Neural cell (in vitro differentiated cells): ENCODE data around the gene ADARB1. TPM values are rescaled to one million over a fixed set of nuclear protein-coding genes. Genes with fewer than 3 reads are reported as not detected.

Experiments used
- H2AFZ ChIP-seq: fragments of 200-600, 300-800 bp; sonication (generic), shearing (Covaris generic); 2 replicates; pipeline ENCODE4 v1.6.0; 2014; ENCODE audit warnings: low read depth, mild to moderate bottlenecking, antibody characterized with exemption, low read length, moderate library complexity
- H3F3A ChIP-seq: fragments of 200-600 bp; shearing (Covaris generic); 2 replicates; pipeline ENCODE4 v1.6.1; 2016; ENCODE audit warnings: mild to moderate bottlenecking, moderate library complexity, mixed read lengths, antibody characterized with exemption, low read length; ENCODE audit not compliant: insufficient read depth, poor library complexity, severe bottlenecking
- H3K27ac ChIP-seq: fragments of 200-600, 300-800 bp; sonication (generic), shearing (Covaris generic); 2 replicates; pipeline ENCODE4 v1.5.1; 2014; ENCODE audit warnings: mild to moderate bottlenecking, low read length, moderate library complexity
- H3K27me3 ChIP-seq: fragments of 300-800, 200-600 bp; sonication (generic), shearing (Covaris generic); 2 replicates; pipeline ENCODE4 v1.6.0; 2014; ENCODE audit warnings: mild to moderate bottlenecking, low read depth, low read length, moderate library complexity; ENCODE audit not compliant: insufficient read depth
- H3K36me3 ChIP-seq: fragments of 300-800, 200-600 bp; sonication (generic), shearing (Covaris generic); 2 replicates; pipeline ENCODE4 v1.5.1; 2014; ENCODE audit warnings: mild to moderate bottlenecking, antibody characterized with exemption, low read length, moderate library complexity; ENCODE audit not compliant: insufficient read depth
- H3K4me2 ChIP-seq: fragments of 300-800, 200-600 bp; sonication (generic), shearing (Covaris generic); 2 replicates; pipeline ENCODE4 v1.6.0; 2014; ENCODE audit warnings: mild to moderate bottlenecking, low read length
- H3K4me3 ChIP-seq: fragments of 300-800, 200-600 bp; sonication (generic), shearing (Covaris generic); 2 replicates; pipeline ENCODE4 v1.5.1; 2014; ENCODE audit warnings: mild to moderate bottlenecking, low read length, moderate library complexity
- H3K79me2 ChIP-seq: fragments of 200-600 bp; shearing (Covaris generic); replicated peaks from 2 replicates; pipeline ENCODE4 v1.6.0; 2014; ENCODE audit warnings: mild to moderate bottlenecking, low read length, moderate library complexity; ENCODE audit not compliant: insufficient read depth
- H3K9ac ChIP-seq: fragments of 300-800, 200-600 bp; sonication (generic), shearing (Covaris generic); 2 replicates; pipeline ENCODE4 v1.6.1; 2016; ENCODE audit warnings: mild to moderate bottlenecking, low read length, mixed read lengths
- H3K9me2 ChIP-seq: fragments of 200-600 bp; shearing (Covaris generic); 2 replicates; pipeline ENCODE4 v1.6.1; 2016; ENCODE audit warnings: mild to moderate bottlenecking, low read length, mixed read lengths; ENCODE audit not compliant: insufficient read depth
- H3K9me3 ChIP-seq: fragments of 200-600, 300-800 bp; sonication (generic), shearing (Covaris generic); 2 replicates; pipeline ENCODE4 v1.6.1; 2016; ENCODE audit warnings: mild to moderate bottlenecking, mixed run types, low read length, moderate library complexity, mixed read lengths
- H4K20me1 ChIP-seq: fragments of 200-600 bp; shearing (Covaris generic); 2 replicates; pipeline ENCODE4 v1.6.1; 2016; ENCODE audit warnings: mild to moderate bottlenecking, mixed run types; ENCODE audit not compliant: insufficient read depth
- EP300 ChIP-seq: fragments of 450-650 bp; conservative IDR thresholded peaks from 2 replicates; pipeline ENCODE4 v1.6.1; 2014; ENCODE audit warnings: antibody characterized with exemption, mild to moderate bottlenecking, moderate library complexity; ENCODE audit not compliant: poor library complexity, severe bottlenecking
- EZH2 ChIP-seq: fragments of 200-600, 300-800 bp; shearing (Covaris generic), sonication (generic); IDR thresholded peaks from 2 replicates; pipeline ENCODE4 v1.6.1; 2014; ENCODE audit warnings: antibody characterized with exemption, low read length, borderline replicate concordance, mild to moderate bottlenecking; ENCODE audit not compliant: insufficient read depth, poor library complexity, severe bottlenecking
- MXI1 ChIP-seq: fragments of 450-650 bp; conservative IDR thresholded peaks from 2 replicates; pipeline ENCODE4 v1.6.1; 2014; ENCODE audit warnings: antibody characterized with exemption, mild to moderate bottlenecking; ENCODE audit not compliant: poor library complexity, severe bottlenecking
- POLR2AphosphoS5 ChIP-seq: IDR thresholded peaks from 2 replicates; pipeline ENCODE4 v1.6.1; 2012
- RAD21 ChIP-seq: fragments of 450-650 bp; conservative IDR thresholded peaks from 2 replicates; pipeline ENCODE4 v1.6.1; 2014; ENCODE audit warnings: antibody characterized with exemption, mild to moderate bottlenecking, moderate library complexity
- SMC3 ChIP-seq: fragments of 450-650 bp; conservative IDR thresholded peaks from 2 replicates; pipeline ENCODE4 v1.6.1; 2014; ENCODE audit warnings: antibody characterized with exemption, mild to moderate bottlenecking, moderate library complexity; ENCODE audit not compliant: poor library complexity
- TAF1 ChIP-seq: IDR thresholded peaks from 2 replicates; pipeline ENCODE4 v1.6.1; 2012; ENCODE audit warnings: low read depth
- polyA plus RNA-seq: library from polyadenylated mRNA; depleted of rRNA; stranded (reverse); fragments of >200 nt; gene quantifications from 2 replicates; pipeline ENCODE4 v1.2.3, GENCODE V29; 2014
- TF ChIP-seq, protein P1 (sequence below): fragments of 450-650 bp; IDR thresholded peaks from 2 replicates; pipeline ENCODE4 v1.5.1; 2014; ENCODE audit warnings: antibody characterized with exemption, mild to moderate bottlenecking, moderate library complexity; ENCODE audit not compliant: poor library complexity, severe bottlenecking
- TF ChIP-seq, protein P2 (sequence below): IDR thresholded peaks from 2 replicates; pipeline ENCODE4 v1.6.1; 2012; ENCODE audit warnings: borderline replicate concordance

Gene ADARB1
- polyA plus RNA-seq, 1 donor from 2014 or later: 8.9 TPM

DNA sequence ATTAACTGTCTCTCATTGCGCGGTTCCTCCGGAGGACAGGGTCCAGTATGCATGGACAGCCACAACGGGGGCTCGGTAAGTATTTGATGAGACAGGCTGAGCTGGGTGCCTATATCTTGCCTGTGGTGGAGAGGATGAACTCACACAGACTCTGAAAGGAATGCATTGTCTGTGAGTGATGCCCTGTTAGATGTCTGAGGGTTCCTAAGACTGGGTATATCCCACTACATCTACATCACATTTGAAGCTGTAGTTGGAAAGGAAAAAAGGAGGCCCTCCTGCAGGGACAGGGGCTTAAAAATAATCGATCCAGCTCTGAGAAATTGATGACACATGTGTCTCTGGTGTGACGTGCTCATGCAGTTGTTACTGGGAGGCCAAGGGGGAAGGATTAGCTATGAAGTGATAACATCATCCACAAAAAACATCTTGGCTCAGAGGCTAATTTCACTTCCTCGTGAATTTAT lies 1.9 kb downstream of the ADARB1 start:
- no peaks in the 10 kb centered on the region for H3F3A ChIP-seq
- no peak overlapping the region for H3K9ac ChIP-seq
- no peaks in the 10 kb centered on the region for H3K9me3 ChIP-seq
- H3K79me2 ChIP-seq: no peaks in the 10 kb centered on the region
- TF ChIP-seq, protein P1, sequence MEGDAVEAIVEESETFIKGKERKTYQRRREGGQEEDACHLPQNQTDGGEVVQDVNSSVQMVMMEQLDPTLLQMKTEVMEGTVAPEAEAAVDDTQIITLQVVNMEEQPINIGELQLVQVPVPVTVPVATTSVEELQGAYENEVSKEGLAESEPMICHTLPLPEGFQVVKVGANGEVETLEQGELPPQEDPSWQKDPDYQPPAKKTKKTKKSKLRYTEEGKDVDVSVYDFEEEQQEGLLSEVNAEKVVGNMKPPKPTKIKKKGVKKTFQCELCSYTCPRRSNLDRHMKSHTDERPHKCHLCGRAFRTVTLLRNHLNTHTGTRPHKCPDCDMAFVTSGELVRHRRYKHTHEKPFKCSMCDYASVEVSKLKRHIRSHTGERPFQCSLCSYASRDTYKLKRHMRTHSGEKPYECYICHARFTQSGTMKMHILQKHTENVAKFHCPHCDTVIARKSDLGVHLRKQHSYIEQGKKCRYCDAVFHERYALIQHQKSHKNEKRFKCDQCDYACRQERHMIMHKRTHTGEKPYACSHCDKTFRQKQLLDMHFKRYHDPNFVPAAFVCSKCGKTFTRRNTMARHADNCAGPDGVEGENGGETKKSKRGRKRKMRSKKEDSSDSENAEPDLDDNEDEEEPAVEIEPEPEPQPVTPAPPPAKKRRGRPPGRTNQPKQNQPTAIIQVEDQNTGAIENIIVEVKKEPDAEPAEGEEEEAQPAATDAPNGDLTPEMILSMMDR: no peak
- no peak for TF ChIP-seq RAD21
- no peak for TF ChIP-seq SMC3
- no peak for TF ChIP-seq MXI1
- no peak for TF ChIP-seq TAF1
- TF ChIP-seq POLR2AphosphoS5: no peak
- TF ChIP-seq EZH2: no peak
- TF ChIP-seq EP300: no peak
- TF ChIP-seq, protein P2, sequence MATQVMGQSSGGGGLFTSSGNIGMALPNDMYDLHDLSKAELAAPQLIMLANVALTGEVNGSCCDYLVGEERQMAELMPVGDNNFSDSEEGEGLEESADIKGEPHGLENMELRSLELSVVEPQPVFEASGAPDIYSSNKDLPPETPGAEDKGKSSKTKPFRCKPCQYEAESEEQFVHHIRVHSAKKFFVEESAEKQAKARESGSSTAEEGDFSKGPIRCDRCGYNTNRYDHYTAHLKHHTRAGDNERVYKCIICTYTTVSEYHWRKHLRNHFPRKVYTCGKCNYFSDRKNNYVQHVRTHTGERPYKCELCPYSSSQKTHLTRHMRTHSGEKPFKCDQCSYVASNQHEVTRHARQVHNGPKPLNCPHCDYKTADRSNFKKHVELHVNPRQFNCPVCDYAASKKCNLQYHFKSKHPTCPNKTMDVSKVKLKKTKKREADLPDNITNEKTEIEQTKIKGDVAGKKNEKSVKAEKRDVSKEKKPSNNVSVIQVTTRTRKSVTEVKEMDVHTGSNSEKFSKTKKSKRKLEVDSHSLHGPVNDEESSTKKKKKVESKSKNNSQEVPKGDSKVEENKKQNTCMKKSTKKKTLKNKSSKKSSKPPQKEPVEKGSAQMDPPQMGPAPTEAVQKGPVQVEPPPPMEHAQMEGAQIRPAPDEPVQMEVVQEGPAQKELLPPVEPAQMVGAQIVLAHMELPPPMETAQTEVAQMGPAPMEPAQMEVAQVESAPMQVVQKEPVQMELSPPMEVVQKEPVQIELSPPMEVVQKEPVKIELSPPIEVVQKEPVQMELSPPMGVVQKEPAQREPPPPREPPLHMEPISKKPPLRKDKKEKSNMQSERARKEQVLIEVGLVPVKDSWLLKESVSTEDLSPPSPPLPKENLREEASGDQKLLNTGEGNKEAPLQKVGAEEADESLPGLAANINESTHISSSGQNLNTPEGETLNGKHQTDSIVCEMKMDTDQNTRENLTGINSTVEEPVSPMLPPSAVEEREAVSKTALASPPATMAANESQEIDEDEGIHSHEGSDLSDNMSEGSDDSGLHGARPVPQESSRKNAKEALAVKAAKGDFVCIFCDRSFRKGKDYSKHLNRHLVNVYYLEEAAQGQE: no peak
- H2AFZ ChIP-seq: no peak overlapping the region
- H3K9me2 ChIP-seq: no peaks in the 10 kb centered on the region
- no peaks in the 10 kb centered on the region for H4K20me1 ChIP-seq
- peaks cover 13% of the 10 kb centered on the region for H3K27me3 ChIP-seq
- H3K4me3 ChIP-seq: peak overlapping the region; percentile 95
- H3K4me2 ChIP-seq: no peak overlapping the region
- no peak overlapping the region for H3K27ac ChIP-seq
- H3K36me3 ChIP-seq: no peaks in the 10 kb centered on the region

DNA sequence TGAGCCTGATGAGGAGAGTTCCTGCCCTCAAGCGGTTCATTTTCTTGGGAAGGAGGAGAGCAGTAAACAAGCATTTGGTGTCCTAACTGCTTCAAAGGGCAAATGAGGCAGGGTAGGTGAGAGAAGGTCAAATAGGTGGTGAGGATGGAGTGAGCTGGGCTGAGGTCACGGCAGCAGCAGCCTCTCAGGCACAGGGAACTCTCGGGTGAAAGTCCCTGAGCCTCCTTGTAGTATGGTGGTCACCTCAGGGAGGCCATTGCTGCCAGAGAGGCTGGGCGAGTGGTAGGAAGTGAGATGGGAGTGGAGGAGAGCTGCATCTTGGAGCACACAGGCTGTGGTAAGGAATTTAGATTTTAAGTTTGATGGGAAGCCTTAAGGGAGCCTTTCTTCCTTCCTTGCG lies 4.0 kb downstream of the ADARB1 start:
- no peak overlapping the region for H2AFZ ChIP-seq
- H3K9me2 ChIP-seq: no peaks in the 10 kb centered on the region
- H3K4me3 ChIP-seq: no peak overlapping the region
- H3K27ac ChIP-seq: no peak overlapping the region
- peaks cover 13% of the 10 kb centered on the region for H3K27me3 ChIP-seq
- H3K36me3 ChIP-seq: no peaks in the 10 kb centered on the region
- H3K9ac ChIP-seq: no peak overlapping the region
- no peak for TF ChIP-seq RAD21
- TF ChIP-seq, protein P2: no peak
- TF ChIP-seq MXI1: no peak
- no peak for TF ChIP-seq EZH2
- TF ChIP-seq, protein P1: no peak
- TF ChIP-seq TAF1: no peak
- no peak for TF ChIP-seq SMC3
- no peak for TF ChIP-seq POLR2AphosphoS5
- no peak for TF ChIP-seq EP300
- no peaks in the 10 kb centered on the region for H3F3A ChIP-seq
- no peaks in the 10 kb centered on the region for H4K20me1 ChIP-seq
- no peak overlapping the region for H3K4me2 ChIP-seq
- no peaks in the 10 kb centered on the region for H3K9me3 ChIP-seq
- no peaks in the 10 kb centered on the region for H3K79me2 ChIP-seq
